Esophagus muscularis mucosa (tissue), 4 donors: ENCODE data around the gene GUSB.

ENCODE experiments used
- EP300 ChIP-seq: sonication (generic); formaldehyde crosslinking; IDR thresholded peaks from one replicate; pipeline ENCODE4 v1.6.1; 2017; ENCODE audit warnings: antibody characterized with exemption
- POLR2A ChIP-seq: fragments of 450-650 bp; IDR thresholded peaks from one replicate; pipeline ENCODE4 v1.6.1; 2017; ENCODE audit warnings: antibody characterized with exemption, moderate library complexity, mild to moderate bottlenecking, low read depth
- TF ChIP-seq, protein P1 (sequence below), 3 experiments: fragments of 200-600 bp in 2 of 3; fragments of 450-650 bp in 1 of 3; sonication (generic) in 2 of 3; IDR thresholded peaks; one replicate each; pipeline ENCODE4 v1.5.1; 2017 to 2019; ENCODE audit warnings: antibody characterized with exemption in 3 of 3, mild to moderate bottlenecking in 2 of 3, moderate library complexity in 1 of 3

- TF ChIP-seq POLR2A, result no peak
- TF ChIP-seq EP300, result no peak
- TF ChIP-seq, protein P1, sequence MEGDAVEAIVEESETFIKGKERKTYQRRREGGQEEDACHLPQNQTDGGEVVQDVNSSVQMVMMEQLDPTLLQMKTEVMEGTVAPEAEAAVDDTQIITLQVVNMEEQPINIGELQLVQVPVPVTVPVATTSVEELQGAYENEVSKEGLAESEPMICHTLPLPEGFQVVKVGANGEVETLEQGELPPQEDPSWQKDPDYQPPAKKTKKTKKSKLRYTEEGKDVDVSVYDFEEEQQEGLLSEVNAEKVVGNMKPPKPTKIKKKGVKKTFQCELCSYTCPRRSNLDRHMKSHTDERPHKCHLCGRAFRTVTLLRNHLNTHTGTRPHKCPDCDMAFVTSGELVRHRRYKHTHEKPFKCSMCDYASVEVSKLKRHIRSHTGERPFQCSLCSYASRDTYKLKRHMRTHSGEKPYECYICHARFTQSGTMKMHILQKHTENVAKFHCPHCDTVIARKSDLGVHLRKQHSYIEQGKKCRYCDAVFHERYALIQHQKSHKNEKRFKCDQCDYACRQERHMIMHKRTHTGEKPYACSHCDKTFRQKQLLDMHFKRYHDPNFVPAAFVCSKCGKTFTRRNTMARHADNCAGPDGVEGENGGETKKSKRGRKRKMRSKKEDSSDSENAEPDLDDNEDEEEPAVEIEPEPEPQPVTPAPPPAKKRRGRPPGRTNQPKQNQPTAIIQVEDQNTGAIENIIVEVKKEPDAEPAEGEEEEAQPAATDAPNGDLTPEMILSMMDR (IDR thresholded peaks at IDR 0.05), result no peak
Observed at GRCh38 chr7:65980478-65981250, 1.3 kb downstream of the GUSB start.
